Measurements from ENCODE around the gene HIPK2.

The HIPK2 gene

DNA sequence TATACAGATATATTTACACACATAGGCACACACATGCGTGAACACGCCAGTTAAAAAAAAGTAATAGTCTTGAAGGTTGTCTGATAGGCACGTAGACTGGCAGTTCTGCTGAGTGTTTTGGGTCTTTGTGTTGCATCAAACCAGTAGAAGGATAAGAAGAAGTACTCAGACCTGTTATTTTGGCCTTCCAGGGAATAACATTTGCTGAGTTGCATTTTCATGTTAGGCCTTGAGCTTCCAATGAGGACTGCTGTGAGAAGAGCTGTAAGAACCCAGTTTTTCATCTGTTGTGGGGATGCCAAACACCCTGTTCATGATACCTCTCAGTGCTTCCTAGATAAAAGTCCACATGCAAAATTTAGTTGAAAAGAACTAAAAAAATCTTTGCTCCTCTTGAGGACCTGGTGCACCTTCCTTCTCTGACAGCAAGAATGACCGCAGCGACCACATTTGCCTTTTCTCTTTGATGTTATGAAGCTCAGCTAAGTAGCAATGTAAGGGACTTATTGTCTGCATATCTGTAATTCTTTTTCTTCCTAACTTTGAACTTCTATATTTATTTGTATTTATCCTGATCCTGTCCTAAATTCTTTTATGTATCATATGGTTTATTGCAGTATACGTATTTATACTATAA, 27.2 kb downstream of the HIPK2 start:
- no peak for DNase-seq

DNA sequence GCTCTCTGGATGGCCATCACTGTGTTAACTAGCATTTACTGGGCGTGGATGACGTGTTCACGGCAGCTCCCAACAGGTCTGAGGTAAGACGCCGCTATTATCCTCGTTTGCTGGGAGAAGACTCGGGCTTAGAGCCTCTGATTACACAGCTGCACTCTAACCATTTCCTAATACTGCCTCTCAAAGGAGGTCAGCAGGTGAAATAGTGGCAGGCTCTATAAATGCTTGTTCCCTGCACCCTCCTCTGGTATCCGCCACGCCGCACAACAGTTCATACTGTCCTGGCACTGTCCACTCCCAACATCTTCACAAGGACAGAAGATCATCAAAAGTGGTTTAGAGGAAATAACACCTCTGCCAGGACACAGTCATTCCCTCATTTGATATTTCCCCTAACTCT, 28.3 kb downstream of the HIPK2 start:
- DNase-seq, result no peak

DNA sequence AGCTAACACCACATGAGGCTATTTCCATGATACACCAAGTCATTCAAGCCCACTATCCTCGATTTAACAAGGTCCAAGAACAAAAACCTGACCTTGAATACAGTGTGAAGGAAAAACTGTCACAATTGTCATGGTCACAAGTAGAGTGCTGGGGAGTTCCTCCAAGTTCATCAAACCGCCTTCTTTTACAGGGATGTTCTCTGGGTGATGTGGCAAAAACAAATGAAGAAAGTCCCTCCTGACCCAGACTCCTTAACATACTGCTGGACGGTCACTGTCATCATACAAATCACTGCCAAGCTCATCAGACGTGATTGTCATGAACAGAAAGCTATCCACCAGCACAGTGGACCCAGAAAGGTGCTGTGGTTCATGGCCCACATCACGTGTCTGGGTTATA, 28.9 kb downstream of the HIPK2 start:
- no peak for DNase-seq

DNA sequence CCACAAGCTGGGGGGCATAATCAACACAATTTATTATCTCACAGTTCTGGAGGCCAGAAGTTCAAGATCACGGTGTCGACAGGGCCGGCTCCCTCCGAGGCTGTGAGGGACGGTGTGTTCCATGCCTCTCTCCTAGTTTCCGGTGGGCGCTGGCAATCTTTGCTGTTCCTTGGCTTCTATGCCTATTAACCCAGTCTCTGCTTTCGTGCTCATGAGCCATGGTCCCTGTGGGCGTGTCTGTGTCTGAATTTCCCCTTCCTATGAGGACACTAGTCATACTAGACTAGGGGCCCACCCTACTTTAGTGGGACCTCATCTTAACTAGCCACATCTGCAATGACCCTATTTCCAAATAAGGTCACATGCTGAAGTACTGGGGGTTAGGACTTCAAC, 29.4 kb downstream of the HIPK2 start:
- no peak for DNase-seq

DNA sequence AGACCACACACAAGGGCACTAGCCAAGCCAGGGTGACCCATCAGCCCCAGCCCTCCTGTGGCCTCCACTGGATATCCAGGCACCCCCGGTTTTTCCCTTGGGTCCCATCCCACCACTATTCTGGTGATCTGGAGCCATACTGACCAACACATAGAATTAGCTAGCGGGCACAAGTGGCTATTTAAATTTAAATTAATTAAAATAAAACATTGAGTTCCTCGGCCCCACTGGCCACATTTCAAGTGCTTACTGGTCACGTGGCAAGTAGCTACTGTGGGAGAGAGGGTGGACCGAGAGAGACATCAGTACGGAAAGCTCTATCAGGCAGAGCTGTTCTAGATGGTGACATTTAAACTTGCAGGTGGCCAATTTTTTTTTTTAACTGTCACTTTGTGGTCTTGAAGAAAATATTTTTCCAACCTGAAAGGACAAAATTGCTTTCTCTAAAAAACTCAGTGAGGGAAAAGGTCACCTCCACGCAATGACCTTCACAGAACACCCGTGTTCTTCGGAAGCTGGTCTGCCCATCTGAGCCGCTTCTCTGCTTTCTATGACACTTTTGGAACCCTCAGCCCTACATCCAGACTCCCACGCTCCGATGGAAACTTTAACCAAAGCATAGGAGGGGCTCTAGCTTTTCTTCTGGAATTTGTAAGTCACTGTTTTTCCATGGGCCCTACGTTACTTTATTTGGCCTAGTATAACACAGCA, 30.0 kb downstream of the HIPK2 start:
- no peak for DNase-seq

DNA sequence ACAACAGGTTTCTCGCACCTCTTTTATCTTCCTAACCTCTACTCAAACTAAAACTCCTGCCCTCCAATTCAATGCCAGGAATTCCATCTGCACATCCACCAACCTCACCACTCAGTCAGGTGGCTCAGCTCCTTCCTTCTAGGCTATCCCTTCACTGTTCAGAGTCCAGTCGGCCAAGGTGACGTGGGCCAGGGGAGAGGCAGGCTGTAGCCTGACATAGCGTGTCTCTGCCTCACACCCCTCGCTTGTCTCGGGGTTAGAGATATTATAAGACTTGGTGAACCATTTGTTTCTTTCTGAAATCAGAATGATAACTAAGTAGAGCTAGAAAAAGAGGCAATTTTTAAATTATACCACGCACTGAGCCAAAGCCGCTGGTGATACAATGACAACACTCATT, 31.1 kb downstream of the HIPK2 start:
- DNase-seq, result no peak

DNA sequence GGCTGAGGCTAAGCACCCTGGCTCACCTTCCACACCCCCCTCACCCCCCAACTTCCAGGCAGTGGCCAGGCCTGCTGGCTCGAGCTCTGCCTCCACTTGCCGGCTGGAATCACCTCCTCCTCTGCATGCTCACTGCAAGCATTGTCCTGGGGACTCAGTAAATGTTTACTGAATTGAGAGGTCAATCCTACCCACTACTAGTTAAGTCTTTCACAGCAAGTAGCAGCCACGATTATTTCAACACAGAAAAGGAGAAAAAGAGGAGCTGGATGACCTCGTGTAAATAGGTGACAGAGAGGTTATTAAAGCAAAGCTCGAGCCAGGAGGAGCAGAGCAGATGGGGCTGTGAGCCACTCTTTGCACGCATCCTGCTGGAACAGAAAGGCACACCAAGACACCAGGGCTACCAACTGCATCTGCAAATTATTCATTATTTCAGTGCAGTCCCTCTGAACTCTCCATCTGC, 32.1 kb downstream of the HIPK2 start:
- no peak for DNase-seq

DNA sequence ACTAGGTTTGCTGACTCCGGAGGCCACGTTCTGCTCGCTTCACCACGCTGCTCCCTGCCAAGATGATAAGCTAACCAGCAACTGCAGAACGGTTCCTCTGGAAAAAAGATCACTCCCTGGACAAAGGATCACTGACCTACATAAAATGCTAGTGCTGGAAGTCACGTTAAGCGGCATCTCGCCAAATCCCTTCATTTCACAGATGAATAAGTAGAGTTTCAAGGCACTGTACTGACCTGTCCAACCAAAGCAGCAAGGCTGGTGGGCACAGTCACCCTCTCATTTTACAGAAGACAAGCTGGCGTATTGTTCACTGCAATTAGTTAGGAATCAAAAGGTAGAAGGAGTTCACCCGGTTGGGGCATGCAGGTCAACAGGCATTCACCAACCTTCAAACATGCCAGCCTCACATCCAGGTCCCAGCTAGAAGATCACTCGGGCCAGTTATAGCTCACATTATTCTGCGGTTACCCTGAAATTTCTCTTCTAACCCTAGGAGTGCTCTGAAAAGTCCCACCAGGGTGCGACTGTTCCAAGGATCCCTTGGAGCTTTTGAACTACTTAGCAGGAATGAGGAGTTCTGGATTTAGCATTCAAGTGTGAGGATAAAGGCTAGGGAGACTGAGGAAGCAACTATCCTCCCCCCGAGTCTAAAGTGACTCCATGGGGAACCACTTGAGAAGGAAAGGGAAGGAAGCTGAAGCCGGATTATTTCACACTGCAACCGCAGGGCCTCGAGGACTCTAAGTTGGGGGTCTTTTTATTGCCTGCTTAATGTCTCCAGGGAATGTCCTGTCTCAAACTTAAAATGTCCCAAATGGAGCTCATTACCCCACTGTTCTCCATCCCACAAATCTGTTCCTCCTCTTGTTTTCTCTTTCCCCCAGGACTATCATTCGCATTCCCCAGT, 32.8 kb downstream of the HIPK2 start:
- no peak for DNase-seq

DNA sequence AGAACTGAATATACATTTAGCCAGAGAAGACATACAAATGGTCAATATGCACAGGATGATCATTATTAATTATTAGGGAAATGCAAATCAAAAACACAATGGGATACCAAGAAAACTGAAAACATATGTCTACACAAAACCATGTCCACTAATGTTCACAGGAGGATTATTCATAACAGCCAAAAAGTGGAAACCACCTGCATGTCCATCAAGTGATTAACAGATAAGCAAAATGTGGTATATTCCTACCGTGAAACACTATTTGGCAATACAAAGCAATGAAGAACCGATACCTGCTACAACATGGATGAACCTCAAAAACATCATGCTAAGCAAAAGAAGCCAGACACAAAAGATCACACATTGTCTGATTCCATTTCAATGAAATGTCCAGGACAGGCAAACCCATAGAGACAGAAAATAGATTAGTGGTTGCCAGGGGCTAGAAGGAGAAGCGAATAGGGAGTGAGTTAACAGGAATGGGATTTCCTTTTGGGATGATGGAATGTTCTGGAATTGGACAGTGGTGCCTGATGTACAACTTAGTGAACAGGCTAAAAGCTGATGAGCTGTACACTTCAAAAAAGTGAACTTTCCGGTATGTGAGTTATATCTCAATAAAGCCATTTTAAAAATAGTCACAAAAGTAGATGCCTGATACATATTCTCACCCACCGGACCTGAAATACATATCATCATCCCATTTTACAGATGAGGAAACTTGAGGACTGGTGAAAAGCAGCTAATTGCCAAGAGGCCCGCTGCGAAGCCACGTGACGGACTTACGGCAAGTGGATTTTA, 33.6 kb downstream of the HIPK2 start:
- no peak for DNase-seq

DNA sequence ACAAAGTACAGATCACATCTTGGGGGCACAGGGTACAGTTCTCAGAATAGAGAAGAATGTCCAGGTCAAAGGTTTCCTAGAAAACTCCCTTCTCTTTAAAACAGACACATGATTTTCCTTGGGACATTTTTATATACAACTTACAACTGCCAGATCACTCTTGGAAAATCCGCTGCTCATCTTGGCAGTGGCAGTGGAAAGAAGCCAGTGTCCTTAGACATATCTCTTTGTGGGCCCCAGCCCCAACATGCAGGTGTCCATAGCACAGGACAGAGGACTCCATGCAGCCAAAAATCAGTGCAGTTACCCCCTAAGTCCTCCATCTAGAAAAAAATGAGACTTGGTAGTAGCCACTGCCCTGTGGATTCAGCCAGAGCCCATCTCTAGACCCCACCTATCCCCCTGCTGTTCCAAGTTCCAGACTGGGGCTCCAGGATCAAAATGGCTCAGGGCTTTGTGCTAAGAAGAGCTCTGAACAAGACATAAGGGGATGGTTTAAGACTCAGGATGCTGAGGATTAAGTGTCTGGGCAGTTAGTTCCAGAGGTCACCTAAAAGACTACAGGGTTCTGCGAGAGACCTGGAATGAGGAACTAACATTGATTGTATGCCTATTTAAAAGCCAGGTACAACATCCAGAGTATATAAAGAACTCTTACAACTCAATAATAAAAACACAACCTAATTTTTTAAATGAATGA, 34.4 kb downstream of the HIPK2 start:
- no peak for DNase-seq

DNA sequence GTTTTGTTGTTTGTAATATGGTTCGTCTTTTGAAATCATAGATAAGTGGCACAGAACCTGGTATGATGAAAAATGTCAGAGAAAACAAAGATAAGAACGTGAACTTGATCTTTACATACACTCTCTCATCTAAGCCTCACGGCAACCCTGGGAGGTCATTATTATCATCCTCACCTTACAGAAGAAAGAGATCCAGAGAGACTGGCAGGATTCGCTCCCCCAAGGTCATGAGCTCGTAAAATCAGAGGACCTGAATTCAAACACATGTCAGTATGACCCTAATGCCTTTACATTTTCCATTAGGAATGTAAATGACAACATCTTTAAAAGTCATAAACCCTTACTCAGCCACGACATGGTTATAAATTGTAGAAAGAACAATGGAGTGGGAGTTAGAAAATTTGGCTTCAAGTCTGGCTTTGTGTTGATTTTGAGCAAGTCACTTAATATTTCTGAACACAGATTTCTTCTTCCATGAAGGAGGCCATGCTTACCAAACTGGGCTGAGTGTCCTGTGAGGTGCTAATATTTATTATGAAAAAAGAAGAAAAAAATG, 35.9 kb downstream of the HIPK2 start:
- DNase-seq, result no peak

DNA sequence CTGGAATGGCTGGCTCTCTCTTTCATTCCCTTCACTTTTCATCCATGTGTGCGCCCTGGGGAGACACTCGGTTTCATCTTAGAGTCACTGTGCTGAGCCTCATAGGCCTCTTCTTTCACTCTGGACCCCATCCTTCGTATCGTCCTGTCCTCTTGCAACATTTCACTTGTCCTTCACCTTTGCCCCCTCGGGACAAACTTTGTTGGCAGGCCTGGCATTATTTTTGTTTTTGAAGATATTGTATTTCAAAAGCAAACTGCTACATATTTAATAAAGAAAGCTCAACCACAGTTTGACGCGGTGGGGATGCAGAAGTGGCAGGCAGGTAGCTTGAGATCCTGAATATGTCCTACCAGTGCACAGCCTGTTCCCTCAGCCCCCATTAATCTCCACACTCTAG, 36.6 kb downstream of the HIPK2 start:
- DNase-seq, result no peak

DNA sequence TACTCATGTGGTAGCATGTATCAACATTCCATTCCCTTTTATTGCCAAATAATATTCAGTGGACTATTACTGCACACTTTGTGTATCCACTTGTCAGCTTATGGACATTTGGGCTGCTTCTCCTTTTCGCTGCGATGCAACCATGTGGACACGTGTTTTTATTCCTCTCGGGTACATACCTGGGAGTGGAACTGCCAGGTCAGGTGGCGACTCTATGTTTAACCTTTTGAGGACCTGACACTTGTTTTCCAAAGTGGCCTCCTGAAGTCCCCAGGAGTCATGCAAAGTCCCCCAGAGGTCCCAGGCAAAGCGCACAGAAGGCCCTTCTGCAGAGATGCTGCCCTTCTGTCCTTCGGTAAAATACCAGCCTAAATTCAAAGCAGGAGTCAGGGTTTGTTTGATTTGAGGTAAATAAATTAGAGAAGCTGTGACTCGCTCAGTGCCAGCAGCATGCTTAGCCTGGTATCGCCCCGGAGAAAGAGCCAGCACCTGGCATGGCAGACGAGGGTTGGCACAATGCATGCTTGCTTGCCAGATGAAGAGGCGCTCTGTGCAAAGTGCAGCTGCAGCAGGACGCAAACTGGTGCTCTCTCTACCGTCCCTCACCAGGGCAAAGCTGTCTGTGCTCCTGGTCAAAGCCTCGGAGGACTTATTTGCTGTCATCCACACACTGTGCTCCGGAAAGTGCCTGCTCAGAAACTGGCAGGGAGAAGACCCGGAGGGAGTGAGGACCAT, 37.8 kb downstream of the HIPK2 start:
- no peak for DNase-seq

DNA sequence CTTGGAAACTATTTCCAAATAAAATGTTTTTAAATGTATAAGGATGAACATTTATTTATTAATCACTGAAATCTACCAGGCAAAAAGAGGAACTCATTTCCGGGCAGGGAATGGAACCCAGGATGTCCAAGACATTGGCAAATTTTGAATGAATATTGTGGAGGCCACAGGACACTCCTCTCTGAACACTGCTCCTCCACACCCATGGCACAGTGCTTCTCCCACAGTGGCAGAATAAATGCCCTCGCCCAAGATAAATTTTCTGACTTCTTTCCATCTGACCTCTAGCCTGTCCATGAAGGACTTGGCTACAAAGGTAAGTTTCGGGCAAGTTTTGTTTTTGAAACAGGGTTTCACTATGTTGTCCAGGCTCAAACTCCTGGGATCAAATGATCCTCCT, 39.0 kb downstream of the HIPK2 start:
- no peak for DNase-seq

DNA sequence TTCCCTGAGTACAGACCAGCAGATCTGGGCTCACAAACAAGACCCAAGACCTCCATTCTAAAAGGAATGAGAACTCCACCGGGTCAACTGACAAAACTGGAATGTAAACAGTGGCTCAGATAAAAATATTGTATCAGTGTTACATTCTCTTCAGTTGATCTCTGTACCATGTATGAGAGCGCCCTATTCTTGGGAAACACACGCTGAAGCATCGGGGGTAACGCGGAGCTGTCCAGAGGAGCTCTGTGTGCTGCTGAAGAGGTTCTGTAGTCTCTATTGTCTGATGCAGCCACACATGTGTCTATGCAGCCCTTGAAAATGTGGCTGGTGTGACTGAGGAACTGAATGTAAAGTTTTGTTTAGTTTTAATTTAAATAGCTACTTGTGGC, 39.7 kb downstream of the HIPK2 start:
- no peak for DNase-seq

DNA sequence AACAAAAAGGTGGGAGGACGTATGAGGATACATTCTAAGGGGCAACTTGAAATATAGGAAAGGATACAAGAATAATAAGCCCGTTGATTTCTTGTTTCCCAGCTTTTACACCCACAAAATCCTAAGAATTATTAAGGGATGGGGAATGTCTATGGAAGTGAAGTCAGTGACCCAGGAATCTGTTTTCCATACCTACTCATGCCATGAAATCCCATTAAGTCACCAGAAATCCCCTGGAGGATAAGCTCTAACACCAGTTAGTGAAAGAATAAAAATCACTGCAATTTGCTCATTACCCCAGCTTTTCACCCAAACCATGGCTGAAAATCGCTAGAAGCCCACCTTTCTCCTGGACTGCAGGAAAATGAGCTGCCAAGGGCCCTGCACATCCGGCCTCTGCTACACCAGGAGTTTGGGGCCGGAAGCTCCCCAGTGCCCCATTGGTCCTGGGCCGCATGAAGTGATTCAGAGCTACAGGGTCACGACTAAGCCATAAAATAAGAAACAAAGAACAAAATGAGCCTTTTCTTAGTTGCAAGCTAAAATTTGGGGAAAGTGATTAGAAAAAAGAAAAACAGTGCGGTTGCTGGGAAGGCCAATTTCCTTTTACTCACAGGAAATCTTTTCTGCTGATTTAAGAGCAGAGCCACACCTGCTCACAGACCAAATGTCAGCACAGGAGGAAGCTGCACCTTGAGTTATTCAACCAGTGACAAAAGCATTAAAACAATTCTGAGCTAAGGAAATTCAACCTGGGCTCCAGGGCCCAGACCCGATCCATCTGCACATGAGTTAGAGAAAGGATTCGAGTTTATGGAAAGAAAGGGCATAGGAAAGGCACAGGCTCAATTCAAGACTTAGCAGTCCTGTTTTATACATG, 40.3 kb downstream of the HIPK2 start:
- DNase-seq, result no peak

DNA sequence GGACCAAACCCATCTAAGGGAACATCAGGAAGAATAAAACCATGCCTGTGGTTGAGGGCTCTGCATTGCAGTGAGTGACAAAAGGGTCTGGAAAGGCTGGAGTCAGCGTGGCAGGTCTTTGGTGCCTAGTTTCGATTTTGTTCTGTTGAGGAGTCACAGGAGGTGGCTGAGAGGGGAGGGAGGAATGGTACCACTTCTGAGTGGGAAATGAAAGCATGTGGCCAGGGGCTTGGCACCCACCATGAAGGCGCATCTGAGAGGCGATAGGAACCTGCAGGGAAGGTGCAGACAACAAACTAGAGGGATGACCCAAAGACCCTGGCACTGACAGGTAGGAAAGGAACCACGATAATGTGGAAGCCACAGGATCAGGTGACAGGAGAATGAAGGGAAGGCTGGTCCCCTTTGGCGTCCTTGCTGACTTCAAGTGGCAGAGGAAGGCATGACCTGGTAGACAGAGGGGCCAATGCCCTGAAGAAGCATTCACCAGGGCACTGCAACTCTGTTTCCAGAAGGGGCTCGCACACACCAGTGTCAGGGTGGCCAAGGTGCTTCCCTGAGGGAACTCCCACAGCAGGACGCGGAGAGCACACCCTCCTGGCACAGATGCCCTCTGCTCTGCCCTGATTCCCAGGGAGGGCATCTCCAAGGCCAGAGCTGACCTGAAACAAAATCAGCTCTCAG, 41.7 kb downstream of the HIPK2 start:
- DNase-seq, result no peak

DNA sequence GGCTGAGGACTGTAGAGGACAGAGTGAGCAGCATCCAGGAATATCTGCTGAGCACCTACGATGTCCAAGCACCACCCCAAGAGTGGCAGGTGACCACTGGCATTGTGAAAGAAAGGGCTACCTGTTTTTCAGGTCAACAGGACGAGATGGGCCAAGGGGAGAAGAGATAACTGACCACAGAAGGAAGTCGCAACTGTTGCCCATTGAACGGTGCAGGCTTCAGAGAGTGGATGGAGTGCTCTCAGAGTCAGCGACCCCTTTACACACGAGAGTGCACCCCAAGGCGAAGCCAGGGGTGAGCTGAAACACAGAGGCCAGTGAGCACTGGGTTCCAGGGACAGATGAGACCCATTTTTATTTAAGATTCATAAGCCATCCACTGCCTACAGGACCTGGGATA, 42.3 kb downstream of the HIPK2 start:
- no peak for DNase-seq

DNA sequence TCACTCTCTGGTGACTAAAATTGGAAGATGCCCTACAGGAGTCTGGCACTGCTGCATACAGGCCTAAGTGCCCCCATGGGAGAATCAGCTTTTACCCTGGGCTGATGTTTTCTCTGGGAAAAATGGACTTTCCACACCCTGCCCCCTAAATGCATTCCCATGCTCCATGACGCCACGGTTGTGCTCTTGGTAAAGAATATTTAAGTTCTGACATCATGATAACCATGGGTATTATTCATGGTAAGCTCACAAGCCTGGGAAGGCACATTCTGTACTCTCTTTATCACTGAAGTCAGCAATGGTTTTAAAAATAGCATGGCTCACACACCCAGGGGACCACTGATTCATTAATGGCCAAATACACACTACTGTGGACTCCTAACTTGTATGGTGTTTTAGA, 43.4 kb downstream of the HIPK2 start:
- DNase-seq, result no peak

DNA sequence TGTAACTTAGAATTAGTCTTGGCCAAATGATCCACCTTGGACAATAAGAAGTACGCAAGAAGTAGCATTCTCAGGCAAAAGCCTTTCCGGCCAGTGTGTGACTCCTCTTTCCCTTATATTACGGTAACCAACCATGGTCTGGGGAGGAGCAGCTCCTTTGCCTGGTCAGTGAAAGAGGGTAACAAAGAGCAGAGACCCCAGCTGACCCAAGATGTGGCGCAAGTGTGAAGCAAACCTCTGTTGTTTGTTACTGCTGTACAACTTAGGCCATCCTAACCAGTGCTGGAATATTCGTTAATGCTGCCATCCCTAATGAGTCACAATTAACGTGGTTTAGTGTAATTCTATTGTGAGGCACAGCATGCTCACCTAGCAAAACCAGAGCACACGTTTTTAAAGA, 44.0 kb downstream of the HIPK2 start:
- DNase-seq, result no peak
